GM12872 (cell line): ENCODE results near the gene AARS2.

Experiments used
- TF ChIP-seq, protein P1 (sequence below): IDR thresholded peaks from 3 replicates; pipeline ENCODE4 v1.5.1; 2011; ENCODE audit warnings: low read depth, mild to moderate bottlenecking, low read length, moderate library complexity; ENCODE audit not compliant: insufficient read depth

The AARS2 gene

DNA sequence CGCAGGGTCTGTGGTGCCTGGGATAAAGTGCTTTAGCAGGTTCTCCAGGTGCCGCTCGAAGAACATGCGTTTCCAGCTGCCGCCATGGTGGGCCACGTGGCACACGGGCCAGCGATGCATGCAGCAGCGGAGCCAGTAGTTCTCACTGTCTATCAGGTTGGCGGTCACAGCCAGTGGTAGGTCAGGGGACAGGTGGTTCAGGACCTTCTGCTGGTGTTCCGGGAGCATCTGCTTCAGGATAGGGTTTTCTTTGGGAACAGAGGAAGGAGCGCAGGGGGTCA is 26.9 kb downstream of the AARS2 start:
- TF ChIP-seq, protein P1, sequence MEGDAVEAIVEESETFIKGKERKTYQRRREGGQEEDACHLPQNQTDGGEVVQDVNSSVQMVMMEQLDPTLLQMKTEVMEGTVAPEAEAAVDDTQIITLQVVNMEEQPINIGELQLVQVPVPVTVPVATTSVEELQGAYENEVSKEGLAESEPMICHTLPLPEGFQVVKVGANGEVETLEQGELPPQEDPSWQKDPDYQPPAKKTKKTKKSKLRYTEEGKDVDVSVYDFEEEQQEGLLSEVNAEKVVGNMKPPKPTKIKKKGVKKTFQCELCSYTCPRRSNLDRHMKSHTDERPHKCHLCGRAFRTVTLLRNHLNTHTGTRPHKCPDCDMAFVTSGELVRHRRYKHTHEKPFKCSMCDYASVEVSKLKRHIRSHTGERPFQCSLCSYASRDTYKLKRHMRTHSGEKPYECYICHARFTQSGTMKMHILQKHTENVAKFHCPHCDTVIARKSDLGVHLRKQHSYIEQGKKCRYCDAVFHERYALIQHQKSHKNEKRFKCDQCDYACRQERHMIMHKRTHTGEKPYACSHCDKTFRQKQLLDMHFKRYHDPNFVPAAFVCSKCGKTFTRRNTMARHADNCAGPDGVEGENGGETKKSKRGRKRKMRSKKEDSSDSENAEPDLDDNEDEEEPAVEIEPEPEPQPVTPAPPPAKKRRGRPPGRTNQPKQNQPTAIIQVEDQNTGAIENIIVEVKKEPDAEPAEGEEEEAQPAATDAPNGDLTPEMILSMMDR = no peak

GRCh38 chr6:44285552-44286284 is 27.4 kb downstream of the AARS2 start:
- TF ChIP-seq, protein P1 = no peak

- TF ChIP-seq, protein P1 = no peak
Observed at GRCh38 chr6:44284867-44285266, 28.3 kb downstream of the AARS2 start.

DNA sequence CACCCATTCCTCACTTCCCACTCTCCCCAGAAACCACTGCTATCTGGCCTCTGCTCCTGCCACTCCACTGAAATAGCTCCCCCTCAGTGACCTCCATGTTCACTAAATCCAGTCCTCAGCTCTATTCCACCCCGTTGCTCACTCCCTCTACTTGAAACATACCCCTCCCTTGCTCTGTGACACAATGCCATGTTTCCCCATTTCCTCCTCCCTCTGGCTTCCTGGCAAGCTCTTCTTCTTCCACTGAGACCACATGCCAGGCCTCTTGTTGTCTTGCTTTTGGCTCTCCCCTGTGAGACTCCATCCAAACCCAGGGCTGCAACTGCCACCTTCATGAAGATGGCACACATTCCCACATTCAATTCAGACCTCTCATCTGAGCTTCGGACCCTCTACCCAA is 29.0 kb downstream of the AARS2 start:
- TF ChIP-seq, protein P1 = no peak

GRCh38 chr6:44278774-44279697 is 34.1 kb downstream of the AARS2 start:
- TF ChIP-seq, protein P1 = no peak

- TF ChIP-seq, protein P1 = no peak
Observed at GRCh38 chr6:44278315-44278714, 34.8 kb downstream of the AARS2 start.

- TF ChIP-seq, protein P1 = no peak
Observed at GRCh38 chr6:44277763-44278162, 35.4 kb downstream of the AARS2 start.
